ENCODE results near the gene ERCC4.

The ERCC4 gene

GRCh38 chr16:13950821-13951547, 31.0 kb downstream of the ERCC4 start:
- H3K27me3 Mint-ChIP-seq (ENCODE audit: low read depth), result no peaks in the 10 kb centered on the region
- H3K4me1 Mint-ChIP-seq, result peaks cover 51% of the 10 kb centered on the region
- peak overlapping the region in 1 of 3 experiments; percentile 18 for H3K4me3 Mint-ChIP-seq
- no peak for TF ChIP-seq CTCF (IDR thresholded peaks at IDR 0.05; ENCODE audit: unreplicated experiment in 3 of 3)
- peak overlapping the region; percentile 76 to 83 (median 80) for H3K27ac Mint-ChIP-seq
- no peaks in the 10 kb centered on the region for H3K9me3 Mint-ChIP-seq
- peaks cover 42% of the 10 kb centered on the region for H3K36me3 Mint-ChIP-seq (ENCODE audit: low read depth)

- H3K9me3 Mint-ChIP-seq, result no peaks in the 10 kb centered on the region
- H3K36me3 Mint-ChIP-seq (ENCODE audit: low read depth), result peaks cover 35% of the 10 kb centered on the region
- peak overlapping the region in 1 of 3 experiments; percentile 18 for H3K4me3 Mint-ChIP-seq
- peaks cover 57% of the 10 kb centered on the region for H3K4me1 Mint-ChIP-seq
- TF ChIP-seq CTCF (IDR thresholded peaks at IDR 0.05; ENCODE audit: unreplicated experiment in 3 of 3), result no peak
- H3K27ac Mint-ChIP-seq, result peak overlapping the region; percentile 60 to 83 (median 80)
- no peaks in the 10 kb centered on the region for H3K27me3 Mint-ChIP-seq (ENCODE audit: low read depth)
Measured at GRCh38 chr16:13951611-13952010, 31.7 kb downstream of the ERCC4 start.

- Mint-ChIP-seq H3K27ac (peak overlapping the region; percentile 47 to 84 (median 51)), H3K27me3 (ENCODE audit: low read depth) (no peaks in the 10 kb centered on the region), H3K9me3 (no peaks in the 10 kb centered on the region), H3K36me3 (ENCODE audit: low read depth) (peaks cover 18% of the 10 kb centered on the region), H3K4me1 (peaks cover 76% of the 10 kb centered on the region), H3K4me3 (no peak overlapping the region)
- no peak for TF ChIP-seq CTCF (IDR thresholded peaks at IDR 0.05; ENCODE audit: unreplicated experiment in 3 of 3)
Measured at GRCh38 chr16:13953501-13953900, 33.5 kb downstream of the ERCC4 start.

GRCh38 chr16:13956635-13957196, 36.8 kb downstream of the ERCC4 start:
- peaks cover 73% of the 10 kb centered on the region for H3K4me1 Mint-ChIP-seq
- H3K27me3 Mint-ChIP-seq (ENCODE audit: low read depth), result no peaks in the 10 kb centered on the region
- TF ChIP-seq CTCF (IDR thresholded peaks at IDR 0.05; ENCODE audit: unreplicated experiment in 3 of 3), result no peak
- H3K36me3 Mint-ChIP-seq (ENCODE audit: low read depth), result no peaks in the 10 kb centered on the region
- peaks cover 2% of the 10 kb centered on the region for H3K9me3 Mint-ChIP-seq
- H3K4me3 Mint-ChIP-seq, result peak overlapping the region in 1 of 3 experiments; percentile 55
- H3K27ac Mint-ChIP-seq, result peak overlapping the region; percentile 67 to 95 (median 83)

GRCh38 chr16:13957197-13958078, 37.5 kb downstream of the ERCC4 start:
- peaks cover 71% of the 10 kb centered on the region for H3K4me1 Mint-ChIP-seq

More at GRCh38 chr16:13957197-13958078, 37.5 kb downstream of the ERCC4 start:
- H3K27ac Mint-ChIP-seq, result peak overlapping the region; percentile 67 to 95 (median 83)
- H3K9me3 Mint-ChIP-seq, result peaks cover 2% of the 10 kb centered on the region
- H3K27me3 Mint-ChIP-seq (ENCODE audit: low read depth), result no peaks in the 10 kb centered on the region
- peak overlapping the region in 2 of 3 experiments; percentile 48 to 55 for H3K4me3 Mint-ChIP-seq
- TF ChIP-seq CTCF (IDR thresholded peaks at IDR 0.05; ENCODE audit: unreplicated experiment in 3 of 3), result no peak
- no peaks in the 10 kb centered on the region for H3K36me3 Mint-ChIP-seq (ENCODE audit: low read depth)

All from nephron (organoid).